GM12878 (cell line): ENCODE measurements around the gene INTS6. TPM values are rescaled to one million over a fixed set of nuclear protein-coding genes. Genes with fewer than 3 reads are reported as not detected.

Experiments
- CEBPB ChIP-seq, 2 experiments: fragments of 150-350 bp in 1 of 2; IDR thresholded peaks; 2 replicates each; pipeline ENCODE4 v1.6.1; 2012 to 2014; ENCODE audit warnings: low read depth in 2 of 2, low read length in 2 of 2, borderline replicate concordance in 1 of 2, inconsistent platforms in 1 of 2
- GATAD2B ChIP-seq: fragments of 450-650 bp; conservative IDR thresholded peaks from 2 replicates; pipeline ENCODE4 v1.6.1; 2017; ENCODE audit warnings: low read depth, mild to moderate bottlenecking, moderate library complexity
- HDAC2 ChIP-seq: fragments of 200-600 bp; sonication (generic); IDR thresholded peaks from 2 replicates; pipeline ENCODE4 v1.6.1; 2017
- HDAC6 ChIP-seq: fragments of 200-600 bp; sonication (generic); IDR thresholded peaks from one replicate; pipeline ENCODE4 v1.8.0; 2017; ENCODE audit warnings: antibody characterized with exemption; ENCODE audit not compliant: unreplicated experiment
- KDM1A ChIP-seq: fragments of 200-600 bp; sonication (generic); IDR thresholded peaks from 2 replicates; pipeline ENCODE4 v1.6.1; 2016; ENCODE audit warnings: borderline replicate concordance
- NR2F1 ChIP-seq: fragments of 450-650 bp; conservative IDR thresholded peaks from 2 replicates; pipeline ENCODE4 v1.6.1; 2017; ENCODE audit warnings: mild to moderate bottlenecking
- RFX5 ChIP-seq: IDR thresholded peaks from 2 replicates; pipeline ENCODE4 v1.6.1; 2011; ENCODE audit warnings: low read depth, low read length, improper control_type of control experiment
- SRF ChIP-seq, 2 experiments: IDR thresholded peaks; 2 replicates each; pipeline ENCODE4 v1.6.1; 2011; ENCODE audit warnings: low read depth in 2 of 2, low read length in 2 of 2, mild to moderate bottlenecking in 1 of 2, moderate library complexity in 1 of 2
- ZNF592 ChIP-seq: fragments of 450-650 bp; IDR thresholded peaks from 2 replicates; pipeline ENCODE4 v1.6.1; 2017; ENCODE audit warnings: mild to moderate bottlenecking, moderate library complexity
- polyA plus RNA-seq, 11 experiments: library from polyadenylated mRNA; depleted of rRNA in 4 of 11; unstranded in 6 of 11; stranded (reverse) in 5 of 11; fragments of >200 nt; fragmentation: Nextera tagmentation in 4 of 11; fragmentation: Illumina TruSeq in 1 of 11; extraction: Ambion mirVana in 4 of 11; extraction: Trizol in 1 of 11; gene quantifications; 1 replicate in 1 of 11; 2 replicates in 10 of 11; pipeline versions ENCODE4 v1.2.1 to v1.2.3, GENCODE V29; 2011 to 2016; ENCODE audit warnings: inconsistent platforms in 2 of 11, missing spikeins in 2 of 11, low read depth in 1 of 11
- total RNA-seq, 4 experiments: library from RNA; depleted of rRNA in 3 of 4; stranded (reverse); fragments of >200 nt in 3 of 4; fragmentation: Illumina TruSeq in 1 of 4; extraction: Trizol in 1 of 4; gene quantifications; 2 replicates each; pipeline versions ENCODE4 v1.2.1 to v1.2.3, GENCODE V29; 2013 to 2021

INTS6 gene
- total and polyA plus RNA-seq, 10 of the 15 experiments (the other 5 are each of a cell fraction or from before 2014, with no cell fraction given): 7.2 to 57.7 (median 30.9) TPM

DNA sequence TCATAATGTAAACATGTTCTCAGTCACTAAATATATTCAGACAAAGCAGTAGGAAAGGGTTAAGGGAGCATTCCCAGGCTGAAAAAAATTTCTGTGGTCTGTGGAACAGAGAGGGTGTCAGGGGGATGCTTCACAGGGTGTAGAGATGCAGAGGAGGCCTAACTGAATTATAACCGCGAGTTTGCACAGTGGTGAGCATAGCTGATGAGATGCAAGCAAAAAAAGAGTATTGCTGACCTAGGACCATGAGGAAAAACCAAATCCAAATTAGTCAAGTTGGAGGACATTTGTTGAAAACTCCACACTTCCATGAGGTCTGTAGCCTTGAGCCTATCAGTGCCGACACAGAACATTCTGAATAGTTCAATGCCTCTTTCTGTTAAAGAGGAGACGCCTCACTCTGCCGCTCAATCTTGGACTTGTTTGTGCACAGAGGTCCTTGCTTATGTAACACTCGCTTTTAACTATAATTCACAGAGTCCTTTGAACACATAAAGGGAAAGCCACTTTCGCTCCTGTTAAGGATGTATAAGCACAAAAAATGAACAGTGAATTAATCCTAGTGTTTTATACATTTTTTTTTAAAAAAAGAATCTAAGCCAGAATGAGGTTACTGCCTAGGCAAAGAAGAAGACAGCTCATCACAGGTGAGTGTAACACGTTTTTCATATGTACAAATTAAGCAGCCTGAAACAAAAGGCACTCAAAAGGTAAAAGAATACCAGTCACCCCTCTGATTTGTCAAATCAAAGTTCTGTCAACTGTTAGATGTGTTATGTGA, 25.8 kb upstream of the INTS6 start (continued):
- TF ChIP-seq ZNF592 (no peak), CEBPB (IDR thresholded peaks at IDR 0.05; ENCODE audit: borderline replicate concordance in 1 of 2, low read depth in 2 of 2, low read length in 2 of 2) (no peak), HDAC2 (no peak), RFX5 (no peak), HDAC6 (no peak), GATAD2B (no peak), SRF (IDR thresholded peaks at IDR 0.05; ENCODE audit: low read depth in 2 of 2, low read length in 2 of 2) (no peak), NR2F1 (no peak), KDM1A (no peak)
